NCI-H1105 (cell line): ENCODE measurements around the gene FNDC11.
"Not testable (repeated sequence)": the region's sequence is repeated elsewhere in the genome, so short reads cannot be mapped to it uniquely, and the experiment has no call there.

Experiments used
- DNase-seq: peaks from one replicate; lab custom pipeline; 2025; lab: John Stamatoyannopoulos, UW

FNDC11 gene

GRCh38 chr20:63554361-63555278 lies 661 bp downstream of the FNDC11 start:
- no peak for DNase-seq

- DNase-seq = no peak
Measured at GRCh38 chr20:63555661-63556381, 1.9 kb downstream of the FNDC11 start.

- DNase-seq = no peak
Measured at GRCh38 chr20:63556873-63557478, 3.0 kb downstream of the FNDC11 start.

GRCh38 chr20:63557481-63557891 lies 3.5 kb downstream of the FNDC11 start:
- no peak for DNase-seq

GRCh38 chr20:63558804-63559484 lies 5.0 kb downstream of the FNDC11 start:
- DNase-seq = no peak

- DNase-seq = not testable (repeated sequence)
Measured at GRCh38 chr20:63559485-63560332, 5.8 kb downstream of the FNDC11 start.

- no peak for DNase-seq
Measured at GRCh38 chr20:63560333-63560805, 6.4 kb downstream of the FNDC11 start.

GRCh38 chr20:63560856-63561609 lies 7.1 kb downstream of the FNDC11 start:
- no peak for DNase-seq

- DNase-seq = no peak
Measured at GRCh38 chr20:63561624-63562396, 7.9 kb downstream of the FNDC11 start.

- DNase-seq = no peak
Measured at GRCh38 chr20:63562461-63563224, 8.7 kb downstream of the FNDC11 start.

GRCh38 chr20:63563225-63563935 lies 9.4 kb downstream of the FNDC11 start:
- DNase-seq = no peak

- DNase-seq = no peak
Measured at GRCh38 chr20:63564036-63564810, 10.3 kb downstream of the FNDC11 start.

GRCh38 chr20:63565021-63565698 lies 11.2 kb downstream of the FNDC11 start:
- no peak for DNase-seq

- no peak for DNase-seq
Measured at GRCh38 chr20:63565699-63566335, 11.9 kb downstream of the FNDC11 start.

GRCh38 chr20:63566395-63567135 lies 12.6 kb downstream of the FNDC11 start:
- DNase-seq = no peak

GRCh38 chr20:63567136-63567385 lies 13.1 kb downstream of the FNDC11 start:
- DNase-seq = no peak
